ENCODE data around the gene TNNI2. TPM values are rescaled to one million over a fixed set of nuclear protein-coding genes. Genes with fewer than 3 reads are reported as not detected.

Gene TNNI2
- total RNA-seq, 1 experiment from 2014 or later: 0.55 TPM

GRCh38 chr11:1829039-1829820 is 9.6 kb upstream of the TNNI2 start:
- Histone ChIP-seq H3K27me3 (ENCODE audit: low read length) (no peaks in the 10 kb centered on the region), H3K9ac (ENCODE audit: low read length) (no peak overlapping the region), H3K27ac (ENCODE audit: low read length) (no peak overlapping the region), H3K4me3 (ENCODE audit: low read length) (no peak overlapping the region), H3K36me3 (ENCODE audit: low read depth, low read length) (no peaks in the 10 kb centered on the region), H3K9me3 (ENCODE audit: low read length) (no peaks in the 10 kb centered on the region), H4K20me1 (ENCODE audit: low read length) (no peaks in the 10 kb centered on the region), H3F3A (ENCODE audit: low read length, unreplicated experiment) (no peaks in the 10 kb centered on the region), H3K9me2 (replicated peaks; ENCODE audit: low read length) (no peaks in the 10 kb centered on the region), H3K79me2 (ENCODE audit: low read length) (no peaks in the 10 kb centered on the region), H3K4me2 (ENCODE audit: low read length) (peak overlapping the region; percentile 21; the same call in 1 of the 2 replicates), H3K4me1 (ENCODE audit: insufficient read depth, low read length) (peaks cover 60% of the 10 kb centered on the region), H2AFZ (ENCODE audit: low read length) (no peak overlapping the region)
- POLR2A ChIA-PET (ENCODE audit: unreplicated experiment): no interaction called here
- no TSS peak for BruUV-seq (replicated peaks)
- ATAC-seq (peak; percentile 71), DNase-seq (peak; percentile 81)
- intact Hi-C loops (cut with micrococcal nuclease): no loop called here
- CTCF ChIA-PET: interaction anchor here (0.5 to 0.6 kb wide), 2 partner anchors 57 to 67 kb away, joined by 3 read pairs; no protein-coding TSS in a partner anchor
- TF ChIP-seq EZH2phosphoT487 (IDR thresholded peaks at IDR 0.05; ENCODE audit: borderline replicate concordance, low read length): no peak
- TF ChIP-seq CTCF (conservative IDR thresholded peaks at IDR 0.05; ENCODE audit: low read depth, low read length): no peak
- no peak for TF ChIP-seq EZH2 (IDR thresholded peaks at IDR 0.05; ENCODE audit: low read length, unreplicated experiment)

GRCh38 chr11:1830004-1830321 is 8.8 kb upstream of the TNNI2 start:
- Histone ChIP-seq H3K4me3 (ENCODE audit: low read length) (no peak overlapping the region), H3K36me3 (ENCODE audit: low read depth, low read length) (no peaks in the 10 kb centered on the region), H3F3A (ENCODE audit: low read length, unreplicated experiment) (no peaks in the 10 kb centered on the region), H3K9me3 (ENCODE audit: low read length) (no peaks in the 10 kb centered on the region), H3K9ac (ENCODE audit: low read length) (no peak overlapping the region), H3K4me1 (ENCODE audit: insufficient read depth, low read length) (peaks cover 67% of the 10 kb centered on the region), H3K9me2 (replicated peaks; ENCODE audit: low read length) (no peaks in the 10 kb centered on the region), H4K20me1 (ENCODE audit: low read length) (no peaks in the 10 kb centered on the region), H3K79me2 (ENCODE audit: low read length) (no peaks in the 10 kb centered on the region), H3K27me3 (ENCODE audit: low read length) (no peaks in the 10 kb centered on the region), H3K27ac (ENCODE audit: low read length) (no peak overlapping the region), H3K4me2 (ENCODE audit: low read length) (no peak overlapping the region), H2AFZ (ENCODE audit: low read length) (no peak overlapping the region)
- intact Hi-C loops (cut with micrococcal nuclease): loop anchor here (5.0 to 10.0 kb wide), 2 partner anchors 68 to 325 kb away; partner anchors contain the start of gene CTSD
- no peak for TF ChIP-seq CTCF (conservative IDR thresholded peaks at IDR 0.05; ENCODE audit: low read depth, low read length)
- TF ChIP-seq EZH2 (IDR thresholded peaks at IDR 0.05; ENCODE audit: low read length, unreplicated experiment): no peak
- no peak for TF ChIP-seq EZH2phosphoT487 (IDR thresholded peaks at IDR 0.05; ENCODE audit: borderline replicate concordance, low read length)
- BruUV-seq (replicated peaks): no TSS peak
- POLR2A ChIA-PET (ENCODE audit: unreplicated experiment): no interaction called here
- no peak for DNase-seq
- CTCF ChIA-PET: no interaction called here
- no peak for ATAC-seq

Measured in PC-3 (cell line).